Tibial artery (tissue), 4 donors: ENCODE results near the gene ANTKMT.
"Not testable (repeated sequence)": the region's sequence is repeated elsewhere in the genome, so short reads cannot be mapped to it uniquely, and the experiment has no call there.

ENCODE experiments used
- DNase-seq, 2 donors: peaks; one replicate each; pipeline ENCODE4 v3.0.0-alpha.2; 2019
- H3K27ac ChIP-seq, 2 donors: fragments of 200-600 bp; sonication (generic) in 1 of 2; 1 replicate in 1 of 2; 2 replicates in 1 of 2; pipeline ENCODE4 v1.5.1; 2018 to 2019; ENCODE audit warnings: mild to moderate bottlenecking in 1 of 2
- H3K27me3 ChIP-seq, 2 donors: fragments of 200-600 bp; sonication (generic) in 1 of 2; one replicate each; pipeline versions ENCODE4 v1.5.1 to v1.6.0; 2016 to 2019
- H3K36me3 ChIP-seq, 3 donors: fragments of 200-600 bp; sonication (generic) in 2 of 3; one replicate each; pipeline ENCODE4 v1.5.1; 2016 to 2019; ENCODE audit warnings: mild to moderate bottlenecking in 2 of 3
- H3K4me1 ChIP-seq, 4 donors: fragments of 200-600 bp; sonication (generic) in 2 of 4; 1 replicate in 3 of 4; 2 replicates in 1 of 4; pipeline ENCODE4 v1.5.1; 2016 to 2019
- H3K4me3 ChIP-seq, 2 donors: fragments of 200-600 bp; sonication (generic) in 1 of 2; 1 replicate in 1 of 2; 2 replicates in 1 of 2; pipeline ENCODE4 v1.5.1; 2018 to 2019; ENCODE audit warnings: mild to moderate bottlenecking in 2 of 2
- H3K9me3 ChIP-seq, 3 donors: fragments of 200-600 bp; sonication (generic) in 1 of 3; one replicate each; pipeline ENCODE4 v1.5.1; 2016 to 2019
- intact Hi-C: fragments of 100-400 bp; cut with DNase I; formaldehyde crosslinking; loops from one replicate; pipeline ENCODE4 v1.15.0; 2023; ENCODE audit warnings: low total_unique reads
- TF ChIP-seq, protein P1 (sequence below), 2 experiments: fragments of 200-600 bp in 1 of 2; fragments of 450-650 bp in 1 of 2; IDR thresholded peaks; one replicate each; pipeline ENCODE4 v1.5.1; 2017 to 2019; ENCODE audit warnings: antibody characterized with exemption in 2 of 2, mild to moderate bottlenecking in 1 of 2, moderate library complexity in 1 of 2

Gene ANTKMT

GRCh38 chr16:741986-742629 is 21.2 kb downstream of the ANTKMT start:
- intact Hi-C loops, result loop anchor here (2.0 kb wide), 1 partner anchor 27 kb away; the partner anchor contains the start of gene METRN
- no peaks in the 10 kb centered on the region for H3K9me3 ChIP-seq
- no peak overlapping the region for H3K4me3 ChIP-seq
- H3K36me3 ChIP-seq, result peaks cover 4 to 20% (median 10%) of the 10 kb centered on the region in 3 donors
- TF ChIP-seq, protein P1, sequence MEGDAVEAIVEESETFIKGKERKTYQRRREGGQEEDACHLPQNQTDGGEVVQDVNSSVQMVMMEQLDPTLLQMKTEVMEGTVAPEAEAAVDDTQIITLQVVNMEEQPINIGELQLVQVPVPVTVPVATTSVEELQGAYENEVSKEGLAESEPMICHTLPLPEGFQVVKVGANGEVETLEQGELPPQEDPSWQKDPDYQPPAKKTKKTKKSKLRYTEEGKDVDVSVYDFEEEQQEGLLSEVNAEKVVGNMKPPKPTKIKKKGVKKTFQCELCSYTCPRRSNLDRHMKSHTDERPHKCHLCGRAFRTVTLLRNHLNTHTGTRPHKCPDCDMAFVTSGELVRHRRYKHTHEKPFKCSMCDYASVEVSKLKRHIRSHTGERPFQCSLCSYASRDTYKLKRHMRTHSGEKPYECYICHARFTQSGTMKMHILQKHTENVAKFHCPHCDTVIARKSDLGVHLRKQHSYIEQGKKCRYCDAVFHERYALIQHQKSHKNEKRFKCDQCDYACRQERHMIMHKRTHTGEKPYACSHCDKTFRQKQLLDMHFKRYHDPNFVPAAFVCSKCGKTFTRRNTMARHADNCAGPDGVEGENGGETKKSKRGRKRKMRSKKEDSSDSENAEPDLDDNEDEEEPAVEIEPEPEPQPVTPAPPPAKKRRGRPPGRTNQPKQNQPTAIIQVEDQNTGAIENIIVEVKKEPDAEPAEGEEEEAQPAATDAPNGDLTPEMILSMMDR (IDR thresholded peaks at IDR 0.05), result no peak
- peaks cover 4 to 16% (median 16%) of the 10 kb centered on the region in 4 donors for H3K4me1 ChIP-seq
- no peak overlapping the region for H3K27ac ChIP-seq
- peaks cover 0 to 22% of the 10 kb centered on the region in 2 donors for H3K27me3 ChIP-seq
- no peak for DNase-seq

- H3K9me3 ChIP-seq, intact Hi-C loops, H3K4me3 ChIP-seq, H3K27ac ChIP-seq, DNase-seq: not testable (repeated sequence)
- Histone ChIP-seq H3K4me1 (peaks cover 4 to 16% (median 16%) of the 10 kb centered on the region in 4 donors), H3K36me3 (peaks cover 0 to 12% (median 2%) of the 10 kb centered on the region in 3 donors), H3K27me3 (peaks cover 0 to 22% of the 10 kb centered on the region in 2 donors)
These were observed 21.9 kb downstream of the ANTKMT start for GRCh38 chr16:742894-743293.

DNA sequence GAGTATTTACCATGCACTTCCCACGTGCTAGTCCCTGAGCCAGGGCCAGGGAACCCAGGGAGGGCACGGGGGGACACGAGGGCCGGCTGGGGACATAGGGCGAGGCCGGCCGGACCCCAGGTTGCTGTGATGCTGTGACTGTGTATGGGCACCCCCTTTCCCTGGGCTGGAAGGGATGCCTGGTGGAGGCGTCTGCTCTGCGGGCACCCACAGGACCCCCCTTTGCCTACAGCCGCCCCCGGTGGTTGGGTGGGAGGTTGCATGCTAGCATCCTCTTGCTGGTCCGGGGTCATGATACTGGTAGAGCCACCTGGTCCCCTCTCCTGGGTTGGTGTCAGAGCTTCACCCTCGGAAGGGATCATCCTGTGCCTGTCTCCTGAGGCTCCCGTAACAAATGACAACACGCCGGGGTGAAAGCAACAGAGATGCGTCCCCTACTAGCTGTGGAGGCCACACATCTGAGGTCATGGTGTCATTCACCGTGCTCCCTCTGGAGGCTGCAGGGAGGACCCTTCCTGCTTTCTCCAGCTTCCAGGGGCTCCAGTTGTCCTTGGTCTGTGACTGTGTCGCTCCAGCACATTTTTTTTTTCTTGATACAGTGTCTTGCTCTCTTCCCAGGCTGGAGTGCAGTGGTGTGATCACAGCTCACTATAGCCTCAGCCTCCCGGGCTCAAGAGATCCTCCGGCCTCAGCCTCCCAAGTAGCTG is 23.0 kb downstream of the ANTKMT start:
- Histone ChIP-seq H3K36me3 (peaks cover 0 to 5% (median 0%) of the 10 kb centered on the region in 3 donors), H3K27me3 (peaks cover 0 to 22% of the 10 kb centered on the region in 2 donors)
- intact Hi-C loops, result no loop called here

GRCh38 chr16:745739-746138 is 24.8 kb downstream of the ANTKMT start:
- intact Hi-C loops, result no loop called here
- TF ChIP-seq, protein P1 (IDR thresholded peaks at IDR 0.05), result no peak
- Histone ChIP-seq H3K36me3 (no peaks in the 10 kb centered on the region), H3K27me3 (peaks cover 0 to 22% of the 10 kb centered on the region in 2 donors), H3K4me3 (no peak overlapping the region), H3K4me1 (peaks cover 0 to 6% (median 5%) of the 10 kb centered on the region in 4 donors), H3K27ac (no peak overlapping the region), H3K9me3 (no peaks in the 10 kb centered on the region)
- DNase-seq, result no peak

More for the DNA sequence above, 23.0 kb downstream of the ANTKMT start:
- H3K4me1 ChIP-seq, result peaks cover 4 to 16% (median 16%) of the 10 kb centered on the region in 4 donors
- TF ChIP-seq, protein P1 (IDR thresholded peaks at IDR 0.05), result no peak
- DNase-seq, result no peak
- no peak overlapping the region for H3K27ac ChIP-seq
- no peaks in the 10 kb centered on the region for H3K9me3 ChIP-seq
- H3K4me3 ChIP-seq, result no peak overlapping the region

GRCh38 chr16:746637-747036 is 25.7 kb downstream of the ANTKMT start:
- peaks cover 0 to 22% of the 10 kb centered on the region in 2 donors for H3K27me3 ChIP-seq
- H3K4me3 ChIP-seq, result no peak overlapping the region
- no peaks in the 10 kb centered on the region for H3K9me3 ChIP-seq
- TF ChIP-seq, protein P1 (IDR thresholded peaks at IDR 0.05), result no peak
- H3K4me1 ChIP-seq, result peaks cover 0 to 5% (median 0%) of the 10 kb centered on the region in 4 donors
- intact Hi-C loops, result no loop called here
- DNase-seq, result no peak
- H3K27ac ChIP-seq, result no peak overlapping the region
- no peaks in the 10 kb centered on the region for H3K36me3 ChIP-seq
